ENCODE results near the gene PRKAG2.
A peak's percentile ranks its signal among the peaks of the same experiment; 100 is the strongest.

Gene PRKAG2

DNA sequence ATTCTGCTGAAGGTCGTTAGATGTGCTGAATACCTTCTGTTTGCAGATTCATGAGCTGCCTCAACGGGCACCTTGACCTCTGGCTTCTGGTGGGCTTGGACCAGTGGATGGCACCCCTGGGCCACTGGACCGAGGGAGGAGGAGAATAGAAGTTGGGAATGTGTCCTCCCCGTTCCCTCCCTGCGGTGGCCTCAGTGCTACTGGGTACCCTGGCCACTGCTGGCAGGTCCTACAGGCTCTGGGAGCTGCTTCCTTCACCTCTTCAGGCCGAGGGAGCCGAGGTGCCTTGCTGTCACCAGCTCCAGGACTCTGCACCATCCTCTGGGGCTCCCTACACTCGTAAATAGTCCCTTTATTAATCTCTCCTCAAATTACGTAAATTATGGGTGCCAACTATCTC is 47.1 kb upstream of the PRKAG2 start:
- Histone ChIP-seq H4K91ac (ENCODE audit: low read depth, low read length) (no peak overlapping the region), H3K4ac (ENCODE audit: low read depth, low read length) (no peak overlapping the region), H3K4me2 (ENCODE audit: low read length) (no peak overlapping the region), H2BK120ac (ENCODE audit: insufficient read depth, low read length, poor library complexity) (no peak overlapping the region), H4K12ac (ENCODE audit: low read depth, low read length) (no peak overlapping the region), H2AFZ (ENCODE audit: insufficient read depth, low read length, poor library complexity) (no peak overlapping the region), H3K18ac (ENCODE audit: low read length) (no peak overlapping the region), H3K4me3 (ENCODE audit: low read depth, low read length) (no peak overlapping the region), H2BK5ac (ENCODE audit: low read depth, low read length, poor library complexity) (no peak overlapping the region), H2BK12ac (ENCODE audit: low read length) (no peak overlapping the region), H3K9ac (ENCODE audit: low read length) (no peak overlapping the region), H3K9me3 (ENCODE audit: insufficient read depth, low read depth, low read length) (no peaks in the 10 kb centered on the region), H3K4me1 (ENCODE audit: control insufficient read depth in 1 of 2, insufficient read depth in 2 of 2, low read length in 2 of 2) (no peaks in the 10 kb centered on the region), H2AK5ac (ENCODE audit: low read length) (no peak overlapping the region), H3K27me3 (ENCODE audit: insufficient read depth, low read length) (no peaks in the 10 kb centered on the region), H3K23ac (ENCODE audit: low read length) (no peak overlapping the region), H3K36me3 (ENCODE audit: control insufficient read depth in 1 of 2, insufficient read depth in 2 of 2, low read length in 2 of 2) (no peaks in the 10 kb centered on the region), H3K79me2 (ENCODE audit: control insufficient read depth, insufficient read depth, low read length, poor library complexity) (no peaks in the 10 kb centered on the region), H3K14ac (ENCODE audit: low read length) (no peak overlapping the region), H4K8ac (ENCODE audit: low read depth, low read length) (no peak overlapping the region), H3K27ac (ENCODE audit: low read depth, low read length) (no peak overlapping the region), H3K79me1 (ENCODE audit: low read length) (no peaks in the 10 kb centered on the region)
- WGBS (ENCODE audit: extremely low coverage, insufficient coverage, insufficient read length), result no CpG with 5 or more reads among the region's 9 CpGs
- DNase-seq, result no peak

DNA sequence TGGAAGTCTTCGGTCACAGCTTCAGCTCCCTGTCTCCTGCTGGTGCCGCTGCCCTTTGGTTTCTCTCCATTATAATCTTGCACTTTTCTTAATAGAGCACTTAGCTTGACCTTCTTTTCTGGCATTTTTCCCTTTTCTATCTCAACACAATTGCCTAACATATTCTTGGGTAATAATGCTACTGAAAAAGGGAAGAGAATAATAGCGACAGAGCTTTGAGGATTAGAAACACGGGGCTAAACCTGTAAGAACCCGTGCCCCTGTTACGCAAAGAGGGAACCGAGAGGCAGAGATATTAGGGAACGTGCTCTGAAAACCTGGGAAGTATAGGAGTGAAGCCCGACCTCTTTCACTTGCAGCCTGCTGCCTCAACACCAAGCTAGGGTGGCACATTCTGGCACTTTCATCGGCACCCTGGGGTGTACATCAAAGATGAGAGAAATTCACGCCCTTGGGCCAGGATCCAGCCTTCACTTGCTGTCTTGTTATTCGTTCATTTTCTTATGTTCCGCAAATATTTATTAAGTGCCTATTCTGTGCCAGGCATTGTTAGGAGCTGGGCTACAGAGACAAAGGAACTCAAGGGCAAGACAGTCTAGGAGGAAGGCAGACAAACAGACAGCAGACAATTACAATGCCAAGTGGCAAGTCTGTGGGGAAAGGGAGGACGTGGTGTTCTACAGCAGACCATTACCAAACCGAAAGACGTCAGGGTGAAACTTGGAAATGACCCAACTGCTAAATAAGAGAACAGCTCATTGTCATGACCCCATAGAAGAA is 46.4 kb upstream of the PRKAG2 start:
- no peak overlapping the region for H3K27ac ChIP-seq (ENCODE audit: low read depth, low read length)
- H2BK5ac ChIP-seq (ENCODE audit: low read depth, low read length, poor library complexity), result no peak overlapping the region
- no peak overlapping the region for H4K12ac ChIP-seq (ENCODE audit: low read depth, low read length)
- H3K4me1 ChIP-seq (ENCODE audit: control insufficient read depth in 1 of 2, insufficient read depth in 2 of 2, low read length in 2 of 2), result no peaks in the 10 kb centered on the region
- H3K9ac ChIP-seq (ENCODE audit: low read length), result no peak overlapping the region
- H3K9me3 ChIP-seq (ENCODE audit: insufficient read depth, low read depth, low read length), result no peaks in the 10 kb centered on the region
- H3K14ac ChIP-seq (ENCODE audit: low read length), result no peak overlapping the region
- no peak overlapping the region for H3K18ac ChIP-seq (ENCODE audit: low read length)
- H4K91ac ChIP-seq (ENCODE audit: low read depth, low read length), result no peak overlapping the region
- no peak overlapping the region for H2BK120ac ChIP-seq (ENCODE audit: insufficient read depth, low read length, poor library complexity)
- no CpG with 5 or more reads among the region's 16 CpGs for WGBS (ENCODE audit: extremely low coverage, insufficient coverage, insufficient read length)
- H3K36me3 ChIP-seq (ENCODE audit: control insufficient read depth in 1 of 2, insufficient read depth in 2 of 2, low read length in 2 of 2), result no peaks in the 10 kb centered on the region
- H3K23ac ChIP-seq (ENCODE audit: low read length), result no peak overlapping the region
- no peak overlapping the region for H4K8ac ChIP-seq (ENCODE audit: low read depth, low read length)
- no peak overlapping the region for H3K4ac ChIP-seq (ENCODE audit: low read depth, low read length)
- H2AK5ac ChIP-seq (ENCODE audit: low read length), result no peak overlapping the region
- no peak overlapping the region for H3K4me2 ChIP-seq (ENCODE audit: low read length)
- peak in 1 of 2 donors; percentile 43 for DNase-seq
- no peak overlapping the region for H2AFZ ChIP-seq (ENCODE audit: insufficient read depth, low read length, poor library complexity)
- no peaks in the 10 kb centered on the region for H3K79me1 ChIP-seq (ENCODE audit: low read length)
- H3K79me2 ChIP-seq (ENCODE audit: control insufficient read depth, insufficient read depth, low read length, poor library complexity), result no peaks in the 10 kb centered on the region
- H3K27me3 ChIP-seq (ENCODE audit: insufficient read depth, low read length), result no peaks in the 10 kb centered on the region
- no peak overlapping the region for H3K4me3 ChIP-seq (ENCODE audit: low read depth, low read length)
- H2BK12ac ChIP-seq (ENCODE audit: low read length), result no peak overlapping the region

DNA sequence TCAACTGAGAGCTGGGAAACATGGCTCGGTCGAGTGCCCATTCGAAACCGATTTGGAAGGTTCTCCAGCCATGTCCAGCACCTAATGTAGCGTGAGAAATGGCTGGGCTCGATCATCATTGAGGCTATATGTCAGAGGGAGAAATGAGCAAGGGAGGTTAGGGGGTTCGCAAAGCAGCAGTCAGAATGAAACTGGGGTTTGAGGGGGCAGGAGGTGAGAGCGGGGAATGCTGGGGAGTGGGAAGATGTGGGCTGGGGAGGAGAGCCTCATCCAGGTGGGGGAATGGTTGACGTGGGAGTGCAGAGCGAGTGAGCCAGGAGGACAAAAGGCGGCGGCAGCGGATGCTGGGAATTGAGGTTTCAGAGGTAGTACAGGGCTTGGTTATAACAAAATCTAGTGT is 44.5 kb upstream of the PRKAG2 start:
- Histone ChIP-seq H2BK120ac (ENCODE audit: insufficient read depth, low read length, poor library complexity) (no peak overlapping the region), H2AK5ac (ENCODE audit: low read length) (no peak overlapping the region), H3K18ac (ENCODE audit: low read length) (no peak overlapping the region), H3K27ac (ENCODE audit: low read depth, low read length) (no peak overlapping the region), H3K23ac (ENCODE audit: low read length) (no peak overlapping the region), H4K8ac (ENCODE audit: low read depth, low read length) (no peak overlapping the region), H3K9me3 (ENCODE audit: insufficient read depth, low read depth, low read length) (no peaks in the 10 kb centered on the region), H4K91ac (ENCODE audit: low read depth, low read length) (no peak overlapping the region), H3K79me1 (ENCODE audit: low read length) (no peaks in the 10 kb centered on the region), H2AFZ (ENCODE audit: insufficient read depth, low read length, poor library complexity) (no peak overlapping the region), H3K4me1 (ENCODE audit: control insufficient read depth in 1 of 2, insufficient read depth in 2 of 2, low read length in 2 of 2) (no peaks in the 10 kb centered on the region), H3K9ac (ENCODE audit: low read length) (no peak overlapping the region), H3K36me3 (ENCODE audit: control insufficient read depth in 1 of 2, insufficient read depth in 2 of 2, low read length in 2 of 2) (no peaks in the 10 kb centered on the region), H3K14ac (ENCODE audit: low read length) (no peak overlapping the region), H2BK5ac (ENCODE audit: low read depth, low read length, poor library complexity) (no peak overlapping the region), H2BK12ac (ENCODE audit: low read length) (no peak overlapping the region), H3K4me2 (ENCODE audit: low read length) (no peak overlapping the region), H3K4ac (ENCODE audit: low read depth, low read length) (no peak overlapping the region), H3K79me2 (ENCODE audit: control insufficient read depth, insufficient read depth, low read length, poor library complexity) (no peaks in the 10 kb centered on the region), H3K27me3 (ENCODE audit: insufficient read depth, low read length) (no peaks in the 10 kb centered on the region), H4K12ac (ENCODE audit: low read depth, low read length) (no peak overlapping the region), H3K4me3 (ENCODE audit: low read depth, low read length) (no peak overlapping the region)
- DNase-seq, result no peak
- no CpG with 5 or more reads among the region's 13 CpGs for WGBS (ENCODE audit: extremely low coverage, insufficient coverage, insufficient read length)

DNA sequence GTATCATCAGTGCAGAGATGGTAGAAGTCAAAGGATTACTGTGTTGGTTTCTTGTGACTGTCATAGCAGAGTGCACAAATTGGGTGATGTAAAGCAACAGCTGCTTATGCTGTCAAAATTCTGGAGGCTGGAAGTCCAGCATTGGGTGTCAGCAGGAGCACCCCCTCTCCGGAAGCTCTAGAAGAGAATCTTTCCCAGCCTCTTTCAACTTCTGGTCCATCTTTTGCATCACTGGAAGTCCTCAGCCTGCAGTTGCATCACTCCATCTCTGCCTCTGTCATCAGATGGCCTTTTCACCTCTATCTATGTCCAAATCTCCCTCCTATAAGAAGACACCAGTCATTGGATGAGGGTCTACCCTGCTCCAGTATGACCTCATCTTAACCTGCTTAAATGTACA is 43.6 kb upstream of the PRKAG2 start:
- H3K79me1 ChIP-seq (ENCODE audit: low read length), result no peaks in the 10 kb centered on the region
- H3K14ac ChIP-seq (ENCODE audit: low read length), result no peak overlapping the region
- no peaks in the 10 kb centered on the region for H3K9me3 ChIP-seq (ENCODE audit: insufficient read depth, low read depth, low read length)
- no peak overlapping the region for H3K4ac ChIP-seq (ENCODE audit: low read depth, low read length)
- no peaks in the 10 kb centered on the region for H3K79me2 ChIP-seq (ENCODE audit: control insufficient read depth, insufficient read depth, low read length, poor library complexity)
- H3K4me3 ChIP-seq (ENCODE audit: low read depth, low read length), result no peak overlapping the region
- H3K27ac ChIP-seq (ENCODE audit: low read depth, low read length), result no peak overlapping the region
- WGBS (ENCODE audit: extremely low coverage, insufficient coverage, insufficient read length), result no CpG with 5 or more reads among the region's 1 CpG
- H2AK5ac ChIP-seq (ENCODE audit: low read length), result no peak overlapping the region
- no peak overlapping the region for H3K9ac ChIP-seq (ENCODE audit: low read length)
- H4K8ac ChIP-seq (ENCODE audit: low read depth, low read length), result no peak overlapping the region
- no peak for DNase-seq
- H4K91ac ChIP-seq (ENCODE audit: low read depth, low read length), result no peak overlapping the region
- H3K18ac ChIP-seq (ENCODE audit: low read length), result no peak overlapping the region
- H3K4me2 ChIP-seq (ENCODE audit: low read length), result no peak overlapping the region
- H2BK120ac ChIP-seq (ENCODE audit: insufficient read depth, low read length, poor library complexity), result no peak overlapping the region
- no peak overlapping the region for H4K12ac ChIP-seq (ENCODE audit: low read depth, low read length)
- no peak overlapping the region for H2AFZ ChIP-seq (ENCODE audit: insufficient read depth, low read length, poor library complexity)
- H3K23ac ChIP-seq (ENCODE audit: low read length), result no peak overlapping the region
- H3K27me3 ChIP-seq (ENCODE audit: insufficient read depth, low read length), result no peaks in the 10 kb centered on the region
- no peak overlapping the region for H2BK5ac ChIP-seq (ENCODE audit: low read depth, low read length, poor library complexity)
- no peaks in the 10 kb centered on the region for H3K4me1 ChIP-seq (ENCODE audit: control insufficient read depth in 1 of 2, insufficient read depth in 2 of 2, low read length in 2 of 2)
- no peaks in the 10 kb centered on the region for H3K36me3 ChIP-seq (ENCODE audit: control insufficient read depth in 1 of 2, insufficient read depth in 2 of 2, low read length in 2 of 2)
- no peak overlapping the region for H2BK12ac ChIP-seq (ENCODE audit: low read length)

All from trophoblast cell (in vitro differentiated cells and primary cell).